Endodermal cell (in vitro differentiated cells): ENCODE data around the gene LTBP4. TPM values are rescaled to one million over a fixed set of nuclear protein-coding genes. Genes with fewer than 3 reads are reported as not detected.

Experiments
- DNase-seq: peaks from one replicate; pipeline ENCODE4 v3.0.0-alpha.2; 2017
- H3K27ac ChIP-seq: 2 replicates; pipeline ENCODE4 v1.5.1; 2013; ENCODE audit warnings: mild to moderate bottlenecking, low read depth, low read length, moderate library complexity
- H3K27me3 ChIP-seq: 2 replicates; pipeline ENCODE4 v1.6.1; 2013; ENCODE audit warnings: mild to moderate bottlenecking, low read length, moderate library complexity; ENCODE audit not compliant: insufficient read depth, control insufficient read depth, poor library complexity, severe bottlenecking
- H3K36me3 ChIP-seq: 2 replicates; pipeline ENCODE4 v1.7.0; 2013; ENCODE audit warnings: mild to moderate bottlenecking, low read length, moderate library complexity; ENCODE audit not compliant: control insufficient read depth, insufficient read depth
- H3K4me1 ChIP-seq: one replicate; pipeline ENCODE4 v1.7.0; 2013; ENCODE audit warnings: low read length; ENCODE audit not compliant: control insufficient read depth, insufficient read depth
- H3K4me3 ChIP-seq: 2 replicates; pipeline ENCODE4 v1.5.1; 2013; ENCODE audit warnings: mild to moderate bottlenecking, low read length, moderate library complexity
- H3K9ac ChIP-seq: 2 replicates; pipeline ENCODE4 v1.6.1; 2013; ENCODE audit warnings: mild to moderate bottlenecking, low read length, moderate library complexity; ENCODE audit not compliant: poor library complexity, severe bottlenecking; ENCODE audit errors: extremely low read depth
- H3K9me3 ChIP-seq: 2 replicates; pipeline ENCODE4 v1.6.1; 2013; ENCODE audit warnings: mild to moderate bottlenecking, low read length, moderate library complexity; ENCODE audit not compliant: control insufficient read depth
- H3K27ac Mint-ChIP-seq: 2 replicates; pipeline ENCODE4 v1.8.0; 2020; ENCODE audit warnings: mixed read lengths
- H3K27me3 Mint-ChIP-seq: 2 replicates; pipeline ENCODE4 v1.8.0; 2021; ENCODE audit warnings: mild to moderate bottlenecking, mixed read lengths; ENCODE audit not compliant: insufficient read depth
- H3K36me3 Mint-ChIP-seq: 2 replicates; pipeline ENCODE4 v1.8.0; 2020; ENCODE audit warnings: low read depth, mixed read lengths
- H3K4me1 Mint-ChIP-seq: 2 replicates; pipeline ENCODE4 v1.8.0; 2020; ENCODE audit warnings: mixed read lengths
- H3K4me3 Mint-ChIP-seq: 2 replicates; pipeline ENCODE4 v1.8.0; 2020; ENCODE audit warnings: mild to moderate bottlenecking, moderate library complexity, mixed read lengths
- H3K9me3 Mint-ChIP-seq: 2 replicates; pipeline ENCODE4 v1.8.0; 2020; ENCODE audit warnings: mild to moderate bottlenecking, mixed read lengths
- CTCF ChIP-seq: fragments of 200-600 bp; sonication (generic); conservative IDR thresholded peaks from 2 replicates; pipeline ENCODE4 v1.5.0; 2021; ENCODE audit warnings: antibody characterized with exemption, mild to moderate bottlenecking
- WGBS, 2 experiments: methylation state at CpG; one replicate each; pipeline versions ENCODE4 v1.1.5 to v1.1.7; 2013; ENCODE audit warnings: missing lambda C conversion rate in 2 of 2, mixed read lengths in 1 of 2; ENCODE audit not compliant: insufficient coverage in 1 of 2, insufficient read length in 1 of 2; 5-methylcytosine and 5-hydroxymethylcytosine counted together
- total RNA-seq, 2 donors: library from RNA; stranded (reverse); fragmentation: NEBNext Ultra II Directional in 1 of 2; extraction: Animal tissue kit (Norgen Biotek cat#: 25700) in 1 of 2; gene quantifications; 2 replicates in 1 of 2; 3 replicates in 1 of 2; pipeline ENCODE4 v1.2.1, GENCODE V29; 2021

Gene LTBP4
- total RNA-seq, 2 donors from 2014 or later, result 104 to 133 TPM

- 79 to 100% methylated on average over 1 of the region's 1 CpG for WGBS, 2 experiments
- no peak for TF ChIP-seq CTCF
These were observed 60.4 kb downstream of the LTBP4 start for GRCh38 chr19:40661616-40662015.

GRCh38 chr19:40662925-40663694 lies 61.9 kb downstream of the LTBP4 start:
- no peaks in the 10 kb centered on the region for H3K36me3 ChIP-seq
- Mint-ChIP-seq H3K4me3 (peak overlapping the region; percentile 64), H3K36me3 (peaks cover 7% of the 10 kb centered on the region), H3K27ac (no peak overlapping the region), H3K27me3 (peaks cover 19% of the 10 kb centered on the region), H3K9me3 (no peaks in the 10 kb centered on the region), H3K4me1 (no peaks in the 10 kb centered on the region)
- no peaks in the 10 kb centered on the region for H3K4me1 ChIP-seq
- TF ChIP-seq CTCF, result peak; percentile 97
- peak; percentile 97 for DNase-seq
- WGBS, 2 experiments, result 0 to 2% methylated on average over 22 to 59 of the region's 60 CpGs
- peaks cover 7% of the 10 kb centered on the region for H3K27me3 ChIP-seq
- peak overlapping the region; percentile 53 for H3K27ac ChIP-seq
- H3K9me3 ChIP-seq, result no peaks in the 10 kb centered on the region
- H3K9ac ChIP-seq, result peak overlapping the region; percentile 49
- H3K4me3 ChIP-seq, result peak overlapping the region; percentile 75

More at GRCh38 chr19:40661616-40662015, 60.4 kb downstream of the LTBP4 start:
- H3K27me3 Mint-ChIP-seq, result peaks cover 19% of the 10 kb centered on the region
- no peaks in the 10 kb centered on the region for H3K36me3 ChIP-seq
- H3K4me3 Mint-ChIP-seq, result no peak overlapping the region
- no peak overlapping the region for H3K27ac ChIP-seq
- no peak for DNase-seq
- peaks cover 7% of the 10 kb centered on the region for H3K27me3 ChIP-seq
- H3K27ac Mint-ChIP-seq, result no peak overlapping the region
- H3K4me1 ChIP-seq, result no peaks in the 10 kb centered on the region
- H3K9me3 Mint-ChIP-seq, result no peaks in the 10 kb centered on the region
- H3K4me3 ChIP-seq, result no peak overlapping the region
- no peaks in the 10 kb centered on the region for H3K36me3 Mint-ChIP-seq
- H3K9ac ChIP-seq, result no peak overlapping the region
- H3K9me3 ChIP-seq, result no peaks in the 10 kb centered on the region
- no peaks in the 10 kb centered on the region for H3K4me1 Mint-ChIP-seq

- no peak for TF ChIP-seq CTCF
- H3K36me3 Mint-ChIP-seq, result peaks cover 16% of the 10 kb centered on the region
- H3K9me3 Mint-ChIP-seq, result no peaks in the 10 kb centered on the region
- no peak overlapping the region for H3K27ac ChIP-seq
- no peaks in the 10 kb centered on the region for H3K4me1 Mint-ChIP-seq
- H3K27me3 ChIP-seq, result peaks cover 7% of the 10 kb centered on the region
- H3K9ac ChIP-seq, result no peak overlapping the region
- peak overlapping the region; percentile 75 for H3K4me3 ChIP-seq
- H3K4me1 ChIP-seq, result no peaks in the 10 kb centered on the region
- peak overlapping the region; percentile 64 for H3K4me3 Mint-ChIP-seq
- no peak for DNase-seq
- peaks cover 6% of the 10 kb centered on the region for H3K36me3 ChIP-seq
- H3K27ac Mint-ChIP-seq, result no peak overlapping the region
- WGBS, 2 experiments, result 66 to 67% methylated on average over 18 to 24 of the region's 24 CpGs
- H3K9me3 ChIP-seq, result no peaks in the 10 kb centered on the region
- peaks cover 19% of the 10 kb centered on the region for H3K27me3 Mint-ChIP-seq
These were observed 62.8 kb downstream of the LTBP4 start for GRCh38 chr19:40663695-40664692.
